Cardiac fibroblast (primary cell): ENCODE results near the gene FARS2.

Source experiments
- DNase-seq, 2 donors: peaks; one replicate each; pipeline versions ENCODE4 v3.0.0 to v3.0.0-alpha.2; 2010; ENCODE audit warnings: low read depth in 2 of 2
- H3K4me3 ChIP-seq, 2 donors: replicated peaks in 1 of 2; 1 replicate in 1 of 2; 2 replicates in 1 of 2; pipeline ENCODE4 v1.5.1; 2011; ENCODE audit warnings: low read depth in 2 of 2, low read length in 2 of 2, mild to moderate bottlenecking in 2 of 2, moderate library complexity in 1 of 2
- CTCF ChIP-seq: IDR thresholded peaks from one replicate; pipeline ENCODE4 v1.5.1; 2011; ENCODE audit warnings: low read depth, mild to moderate bottlenecking, low read length, inconsistent platforms

Gene FARS2

GRCh38 chr6:5529015-5529414 is 267.7 kb downstream of the FARS2 start:
- no peak for TF ChIP-seq CTCF
- DNase-seq, result peak in 1 of 2 donors; percentile 18
- no peak overlapping the region for H3K4me3 ChIP-seq

GRCh38 chr6:5529733-5530132 is 268.4 kb downstream of the FARS2 start:
- no peak overlapping the region for H3K4me3 ChIP-seq
- DNase-seq, result peak; percentile 10 to 39
- no peak for TF ChIP-seq CTCF

GRCh38 chr6:5531161-5531560 is 269.8 kb downstream of the FARS2 start:
- DNase-seq, result no peak
- H3K4me3 ChIP-seq, result no peak overlapping the region
- no peak for TF ChIP-seq CTCF

- TF ChIP-seq CTCF, result no peak
- no peak for DNase-seq
- no peak overlapping the region for H3K4me3 ChIP-seq
Measured at GRCh38 chr6:5531853-5532375, 270.6 kb downstream of the FARS2 start.

GRCh38 chr6:5532941-5533340 is 271.6 kb downstream of the FARS2 start:
- no peak for DNase-seq
- H3K4me3 ChIP-seq, result no peak overlapping the region
- TF ChIP-seq CTCF, result no peak

- H3K4me3 ChIP-seq, result no peak overlapping the region
- DNase-seq, result no peak
- TF ChIP-seq CTCF, result no peak
Measured at GRCh38 chr6:5534643-5535042, 273.3 kb downstream of the FARS2 start.

GRCh38 chr6:5536644-5537043 is 275.3 kb downstream of the FARS2 start:
- no peak for DNase-seq
- TF ChIP-seq CTCF, result no peak
- H3K4me3 ChIP-seq, result no peak overlapping the region
